ENCODE measurements around the gene WNT3A.

GRCh38 chr1:228060458-228061190, 53.8 kb downstream of the WNT3A start:
- TF ChIP-seq CTCF (IDR thresholded peaks at IDR 0.05) (no peak), POLR2A (IDR thresholded peaks at IDR 0.05) (peak in 1 of 2 donors; percentile 9)
